ENCODE results near the gene CPNE7.

The CPNE7 gene

DNA sequence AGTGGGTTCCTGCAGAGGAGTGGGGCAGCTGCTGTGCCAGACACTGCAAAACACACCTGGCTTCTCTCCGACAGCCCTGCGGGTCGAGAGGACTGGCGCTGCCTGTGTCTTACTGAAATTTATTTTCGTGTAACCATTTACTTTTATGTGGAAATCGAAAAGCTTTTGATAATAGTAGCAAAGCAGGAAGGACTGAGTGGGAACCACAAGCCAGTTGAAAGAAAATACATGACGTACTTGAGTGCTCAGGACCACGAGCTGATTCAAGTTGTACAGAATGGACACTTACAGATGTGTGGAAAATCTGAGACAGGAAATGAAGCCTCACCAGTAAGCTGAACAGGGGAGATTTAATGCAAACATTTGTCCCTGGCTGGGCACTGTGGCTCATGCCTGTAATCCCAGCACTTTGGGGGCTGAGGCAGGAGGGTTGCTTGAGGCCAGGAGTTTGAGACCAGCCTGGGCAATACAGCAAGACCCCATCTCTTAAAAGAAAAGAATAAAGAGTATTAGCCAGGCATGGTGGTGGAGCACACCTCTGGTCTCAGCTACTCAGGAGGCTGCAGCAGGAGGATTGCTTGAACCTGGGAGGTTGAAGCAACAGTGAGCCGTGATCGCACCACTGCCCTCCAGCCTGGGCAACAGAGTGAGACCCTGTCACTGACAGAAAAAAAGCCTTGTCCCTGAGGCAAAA is 26.4 kb upstream of the CPNE7 start:
- H3K27me3 ChIP-seq (ENCODE audit: insufficient read depth, insufficient read length) = no peaks in the 10 kb centered on the region
- TF ChIP-seq YY1 (IDR thresholded peaks at IDR 0.05; ENCODE audit: insufficient read depth, insufficient read length) (no peak), SUZ12 (IDR thresholded peaks at IDR 0.05; ENCODE audit: extremely low read depth, insufficient read depth, insufficient read length) (no peak), ZNF274 (IDR thresholded peaks at IDR 0.05; ENCODE audit: low read depth, low read length) (no peak)
- peaks cover 98% of the 10 kb centered on the region for H3K36me3 ChIP-seq (ENCODE audit: insufficient read depth, insufficient read length, low read length)
- H3K4me3 ChIP-seq (ENCODE audit: insufficient read length, low read depth) = no peak overlapping the region
- no peaks in the 10 kb centered on the region for H3K4me1 ChIP-seq (ENCODE audit: insufficient read depth, insufficient read length)
- no peak for DNase-seq (ENCODE audit: low read depth, low spot score)
- H3K9ac ChIP-seq (ENCODE audit: insufficient read length, low read depth) = no peak overlapping the region
- no peaks in the 10 kb centered on the region for H3K9me3 ChIP-seq (ENCODE audit: insufficient read depth, low read length)

DNA sequence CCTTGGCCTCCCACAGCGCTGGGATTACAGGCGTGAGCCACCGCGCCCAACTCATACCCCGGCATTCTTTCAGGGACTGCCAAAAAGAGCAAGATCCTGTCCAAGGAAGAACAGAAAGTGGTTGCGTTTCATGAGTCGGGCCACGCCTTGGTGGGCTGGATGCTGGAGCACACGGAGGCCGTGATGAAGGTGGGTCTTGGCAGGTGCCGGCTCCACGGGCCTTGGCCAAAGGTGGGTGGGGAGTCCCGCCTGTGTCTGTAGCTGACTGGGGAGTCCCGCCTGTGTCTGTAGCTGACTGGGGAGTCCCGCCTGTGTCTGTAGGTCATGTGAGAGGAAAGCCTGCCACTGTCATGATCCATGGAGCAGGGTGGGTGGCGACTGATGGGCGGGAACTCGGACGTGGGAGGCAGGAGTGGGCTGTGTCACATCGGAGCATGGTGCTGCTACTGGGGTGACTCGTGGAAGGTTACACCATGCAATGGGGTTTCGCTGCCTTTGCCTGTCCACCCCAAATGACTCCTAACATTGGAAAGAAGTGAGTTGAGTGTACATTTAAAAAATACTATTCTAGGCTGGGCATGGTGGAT is 25.0 kb upstream of the CPNE7 start:
- no peak for DNase-seq (ENCODE audit: low read depth, low spot score)
- peaks cover 97% of the 10 kb centered on the region for H3K36me3 ChIP-seq (ENCODE audit: insufficient read depth, insufficient read length, low read length)
- H3K9ac ChIP-seq (ENCODE audit: insufficient read length, low read depth) = no peak overlapping the region

DNA sequence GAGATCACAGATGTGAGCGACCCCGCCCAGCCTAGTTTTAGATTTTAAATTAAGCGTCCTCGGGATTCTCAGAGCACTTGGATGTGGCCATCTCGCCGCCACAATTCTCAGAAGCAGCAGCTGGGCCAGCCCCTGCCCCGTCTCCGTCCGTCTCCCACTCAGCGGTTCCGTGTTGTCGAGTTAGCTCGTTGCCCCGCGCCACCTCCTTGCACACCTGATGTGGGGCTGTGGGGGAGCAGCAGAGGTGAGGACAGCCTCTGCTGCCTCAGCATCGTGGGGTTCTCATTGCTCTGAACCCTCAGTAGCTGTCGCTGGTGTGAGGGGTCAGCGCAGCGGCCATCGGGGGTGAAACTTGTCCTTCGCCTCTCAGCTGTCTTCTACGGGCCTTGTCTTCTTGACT is 23.2 kb upstream of the CPNE7 start:
- Histone ChIP-seq H3K4me3 (ENCODE audit: insufficient read length, low read depth) (no peak overlapping the region), H3K36me3 (ENCODE audit: insufficient read depth, insufficient read length, low read length) (peaks cover 97% of the 10 kb centered on the region), H3K27me3 (ENCODE audit: insufficient read depth, insufficient read length) (no peaks in the 10 kb centered on the region), H3K4me1 (ENCODE audit: insufficient read depth, insufficient read length) (no peaks in the 10 kb centered on the region), H3K9ac (ENCODE audit: insufficient read length, low read depth) (no peak overlapping the region), H3K9me3 (ENCODE audit: insufficient read depth, low read length) (no peaks in the 10 kb centered on the region)
- TF ChIP-seq YY1 (IDR thresholded peaks at IDR 0.05; ENCODE audit: insufficient read depth, insufficient read length) = no peak
- no peak for TF ChIP-seq ZNF274 (IDR thresholded peaks at IDR 0.05; ENCODE audit: low read depth, low read length)
- TF ChIP-seq SUZ12 (IDR thresholded peaks at IDR 0.05; ENCODE audit: extremely low read depth, insufficient read depth, insufficient read length) = no peak
- DNase-seq (ENCODE audit: low read depth, low spot score) = no peak

More for the DNA sequence above, 25.0 kb upstream of the CPNE7 start:
- Histone ChIP-seq H3K27me3 (ENCODE audit: insufficient read depth, insufficient read length) (no peaks in the 10 kb centered on the region), H3K4me3 (ENCODE audit: insufficient read length, low read depth) (no peak overlapping the region), H3K9me3 (ENCODE audit: insufficient read depth, low read length) (no peaks in the 10 kb centered on the region), H3K4me1 (ENCODE audit: insufficient read depth, insufficient read length) (no peaks in the 10 kb centered on the region)
- no peak for TF ChIP-seq SUZ12 (IDR thresholded peaks at IDR 0.05; ENCODE audit: extremely low read depth, insufficient read depth, insufficient read length)

DNA sequence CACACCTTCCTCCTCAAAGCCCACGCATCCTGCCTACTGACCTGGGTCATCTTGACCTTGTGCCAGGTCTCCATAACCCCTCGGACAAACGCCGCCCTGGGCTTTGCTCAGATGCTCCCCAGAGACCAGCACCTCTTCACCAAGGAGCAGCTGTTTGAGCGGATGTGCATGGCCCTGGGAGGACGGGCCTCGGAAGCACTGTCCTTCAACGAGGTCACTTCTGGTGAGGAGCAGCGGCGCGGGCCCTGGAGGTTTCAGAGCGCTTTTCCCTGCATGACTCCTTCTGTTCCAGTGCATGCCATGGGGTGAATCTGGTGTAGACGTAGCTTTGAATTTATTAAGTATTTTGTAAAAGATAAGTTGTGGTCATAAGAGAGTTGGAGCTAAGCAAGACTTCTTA is 22.6 kb upstream of the CPNE7 start:
- H3K4me1 ChIP-seq (ENCODE audit: insufficient read depth, insufficient read length) = no peaks in the 10 kb centered on the region
- H3K9ac ChIP-seq (ENCODE audit: insufficient read length, low read depth) = no peak overlapping the region
- TF ChIP-seq SUZ12 (IDR thresholded peaks at IDR 0.05; ENCODE audit: extremely low read depth, insufficient read depth, insufficient read length) (no peak), YY1 (IDR thresholded peaks at IDR 0.05; ENCODE audit: insufficient read depth, insufficient read length) (no peak), ZNF274 (IDR thresholded peaks at IDR 0.05; ENCODE audit: low read depth, low read length) (no peak)
- no peak overlapping the region for H3K4me3 ChIP-seq (ENCODE audit: insufficient read length, low read depth)
- DNase-seq (ENCODE audit: low read depth, low spot score) = no peak
- H3K9me3 ChIP-seq (ENCODE audit: insufficient read depth, low read length) = no peaks in the 10 kb centered on the region
- peaks cover 97% of the 10 kb centered on the region for H3K36me3 ChIP-seq (ENCODE audit: insufficient read depth, insufficient read length, low read length)
- no peaks in the 10 kb centered on the region for H3K27me3 ChIP-seq (ENCODE audit: insufficient read depth, insufficient read length)

DNA sequence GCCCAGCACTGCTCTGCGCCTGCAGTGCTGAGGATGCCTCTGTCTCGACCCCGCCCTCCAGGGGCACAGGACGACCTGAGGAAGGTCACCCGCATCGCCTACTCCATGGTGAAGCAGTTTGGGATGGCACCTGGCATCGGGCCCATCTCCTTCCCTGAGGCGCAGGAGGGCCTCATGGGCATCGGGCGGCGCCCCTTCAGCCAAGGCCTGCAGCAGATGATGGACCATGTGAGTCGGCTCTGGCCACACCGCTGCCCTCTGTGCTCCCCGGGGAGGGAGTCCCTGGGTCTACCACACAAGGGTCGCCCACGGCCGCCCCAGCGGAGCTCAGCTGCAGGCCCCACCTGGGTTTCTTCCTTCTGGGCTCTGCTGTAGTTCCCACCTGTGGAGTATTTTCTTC is 21.8 kb upstream of the CPNE7 start:
- Histone ChIP-seq H3K9me3 (ENCODE audit: insufficient read depth, low read length) (no peaks in the 10 kb centered on the region), H3K4me3 (ENCODE audit: insufficient read length, low read depth) (no peak overlapping the region), H3K9ac (ENCODE audit: insufficient read length, low read depth) (no peak overlapping the region), H3K4me1 (ENCODE audit: insufficient read depth, insufficient read length) (no peaks in the 10 kb centered on the region), H3K36me3 (ENCODE audit: insufficient read depth, insufficient read length, low read length) (peaks cover 94% of the 10 kb centered on the region), H3K27me3 (ENCODE audit: insufficient read depth, insufficient read length) (no peaks in the 10 kb centered on the region)
- TF ChIP-seq YY1 (IDR thresholded peaks at IDR 0.05; ENCODE audit: insufficient read depth, insufficient read length) = no peak
- no peak for TF ChIP-seq ZNF274 (IDR thresholded peaks at IDR 0.05; ENCODE audit: low read depth, low read length)
- TF ChIP-seq SUZ12 (IDR thresholded peaks at IDR 0.05; ENCODE audit: extremely low read depth, insufficient read depth, insufficient read length) = no peak
- DNase-seq (ENCODE audit: low read depth, low spot score) = no peak

DNA sequence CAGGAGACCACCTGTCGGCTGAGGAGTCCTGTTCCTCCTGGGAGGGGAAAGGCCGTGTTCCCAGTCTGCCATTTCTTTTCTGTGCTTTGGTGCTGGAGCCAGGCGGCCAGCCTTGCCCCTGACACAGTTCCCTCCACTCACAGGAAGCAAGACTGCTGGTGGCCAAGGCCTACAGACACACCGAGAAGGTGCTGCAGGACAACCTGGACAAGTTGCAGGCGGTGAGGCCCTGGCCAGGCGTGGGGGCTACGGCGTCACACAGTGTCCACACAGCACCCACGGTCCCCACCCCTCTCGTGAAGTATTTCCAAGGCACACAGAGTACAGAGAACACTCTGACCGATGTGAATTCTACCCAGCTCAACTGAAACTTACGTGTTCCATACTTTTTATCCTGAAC is 21.2 kb upstream of the CPNE7 start:
- no peak overlapping the region for H3K4me3 ChIP-seq (ENCODE audit: insufficient read length, low read depth)
- no peak for TF ChIP-seq YY1 (IDR thresholded peaks at IDR 0.05; ENCODE audit: insufficient read depth, insufficient read length)
- H3K9ac ChIP-seq (ENCODE audit: insufficient read length, low read depth) = no peak overlapping the region
- H3K4me1 ChIP-seq (ENCODE audit: insufficient read depth, insufficient read length) = no peaks in the 10 kb centered on the region
- DNase-seq (ENCODE audit: low read depth, low spot score) = no peak
- H3K36me3 ChIP-seq (ENCODE audit: insufficient read depth, insufficient read length, low read length) = peaks cover 88% of the 10 kb centered on the region
- no peaks in the 10 kb centered on the region for H3K27me3 ChIP-seq (ENCODE audit: insufficient read depth, insufficient read length)
- H3K9me3 ChIP-seq (ENCODE audit: insufficient read depth, low read length) = no peaks in the 10 kb centered on the region

DNA sequence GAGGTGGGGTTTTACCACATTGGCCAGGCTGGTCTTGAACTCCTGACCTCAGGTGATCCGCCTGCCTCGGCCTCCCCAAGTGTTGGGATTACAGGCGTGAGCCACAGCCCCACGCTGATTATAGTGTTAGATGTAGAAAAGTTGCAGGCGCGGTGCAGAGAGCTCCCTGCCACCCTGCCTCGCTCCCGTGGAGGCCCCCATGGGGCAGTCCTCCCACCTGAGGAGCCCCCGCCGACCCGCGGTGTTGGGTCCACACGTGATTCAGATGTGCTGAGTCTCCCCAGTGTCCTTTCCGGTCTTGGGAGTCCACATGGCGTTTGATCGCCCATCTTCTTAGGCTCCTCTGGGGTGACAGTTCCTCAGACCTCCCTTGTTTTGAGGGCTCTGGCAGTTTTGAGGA is 20.3 kb upstream of the CPNE7 start:
- Histone ChIP-seq H3K27me3 (ENCODE audit: insufficient read depth, insufficient read length) (no peaks in the 10 kb centered on the region), H3K9ac (ENCODE audit: insufficient read length, low read depth) (no peak overlapping the region), H3K9me3 (ENCODE audit: insufficient read depth, low read length) (no peaks in the 10 kb centered on the region), H3K36me3 (ENCODE audit: insufficient read depth, insufficient read length, low read length) (peaks cover 79% of the 10 kb centered on the region), H3K4me3 (ENCODE audit: insufficient read length, low read depth) (no peak overlapping the region), H3K4me1 (ENCODE audit: insufficient read depth, insufficient read length) (no peaks in the 10 kb centered on the region)
- DNase-seq (ENCODE audit: low read depth, low spot score) = no peak
- TF ChIP-seq SUZ12 (IDR thresholded peaks at IDR 0.05; ENCODE audit: extremely low read depth, insufficient read depth, insufficient read length) (no peak), YY1 (IDR thresholded peaks at IDR 0.05; ENCODE audit: insufficient read depth, insufficient read length) (no peak), ZNF274 (IDR thresholded peaks at IDR 0.05; ENCODE audit: low read depth, low read length) (no peak)
